Keratinocyte (primary cell): Measurements from ENCODE around the gene MAP1LC3B. TPM values are rescaled to one million over a fixed set of nuclear protein-coding genes. Genes with fewer than 3 reads are reported as not detected.

Experiments used
- DNase-seq: peaks from one replicate; pipeline ENCODE4 v3.0.0-alpha.2; 2011; ENCODE audit warnings: low read depth, missing footprints, low spot score
- FAIRE-seq: peaks from 2 replicates; lab custom pipeline; 2011; peaks lifted over from hg19 to GRCh38; lab: Jason Lieb, UNC
- H2AFZ ChIP-seq: 2 replicates; pipeline ENCODE4 v1.6.0; 2012; ENCODE audit warnings: low read length, control low read depth, inconsistent platforms; ENCODE audit not compliant: control insufficient read depth
- H3K27ac ChIP-seq: 2 replicates; pipeline ENCODE4 v1.5.1; 2011; ENCODE audit warnings: low read length; ENCODE audit not compliant: control insufficient read depth, insufficient read depth
- H3K27me3 ChIP-seq: 3 replicates; pipeline ENCODE4 v1.6.0; 2011; ENCODE audit warnings: low read length; ENCODE audit not compliant: control insufficient read depth, insufficient read depth; ENCODE audit errors: extremely low read depth
- H3K36me3 ChIP-seq, 2 experiments: 2 replicates in 1 of 2; 3 replicates in 1 of 2; pipeline ENCODE4 v1.5.1; 2011; ENCODE audit warnings: low read length in 2 of 2, mild to moderate bottlenecking in 1 of 2; ENCODE audit not compliant: control insufficient read depth in 2 of 2, insufficient read depth in 2 of 2; ENCODE audit errors: extremely low read depth in 1 of 2
- H3K4me1 ChIP-seq: 3 replicates; pipeline ENCODE4 v1.5.1; 2011; ENCODE audit warnings: low read length; ENCODE audit not compliant: control insufficient read depth, insufficient read depth; ENCODE audit errors: extremely low read depth
- H3K4me2 ChIP-seq: 3 replicates; pipeline ENCODE4 v1.6.0; 2011; ENCODE audit warnings: low read depth, low read length; ENCODE audit not compliant: control insufficient read depth, insufficient read depth; ENCODE audit errors: extremely low read depth
- H3K4me3 ChIP-seq, 3 experiments: fragments of 200-600 bp in 1 of 3; sonication (generic) in 1 of 3; 2 replicates in 2 of 3; 3 replicates in 1 of 3; pipeline ENCODE4 v1.5.1; 2011 to 2016; ENCODE audit warnings: low read length in 3 of 3, mild to moderate bottlenecking in 3 of 3, control low read depth in 2 of 3, inconsistent platforms in 1 of 3, low read depth in 1 of 3, mixed read lengths in 1 of 3, mixed run types in 1 of 3, moderate library complexity in 1 of 3; ENCODE audit not compliant: control insufficient read depth in 2 of 3, insufficient read depth in 2 of 3; ENCODE audit errors: extremely low read depth in 1 of 3
- H3K79me2 ChIP-seq: 2 replicates; pipeline ENCODE4 v1.6.0; 2012; ENCODE audit warnings: low read length; ENCODE audit not compliant: control insufficient read depth, insufficient read depth
- H3K9ac ChIP-seq: 3 replicates; pipeline ENCODE4 v1.6.0; 2011; ENCODE audit warnings: low read length; ENCODE audit not compliant: control insufficient read depth, insufficient read depth; ENCODE audit errors: extremely low read depth
- H3K9me1 ChIP-seq: 3 replicates; pipeline ENCODE4 v1.6.0; 2011; ENCODE audit warnings: low read length; ENCODE audit not compliant: control insufficient read depth, insufficient read depth; ENCODE audit errors: extremely low read depth
- H3K9me3 ChIP-seq: 2 replicates; pipeline ENCODE4 v1.5.1; 2012; ENCODE audit warnings: low read depth, low read length; ENCODE audit not compliant: control insufficient read depth
- H4K20me1 ChIP-seq: 3 replicates; pipeline ENCODE4 v1.6.0; 2011; ENCODE audit warnings: low read length; ENCODE audit not compliant: control insufficient read depth, insufficient read depth; ENCODE audit errors: extremely low read depth
- CTCF ChIP-seq, 3 experiments: IDR thresholded peaks in 1 of 3; conservative IDR thresholded peaks in 1 of 3; optimal IDR thresholded peaks in 1 of 3; 2 replicates in 2 of 3; 3 replicates in 1 of 3; pipeline versions ENCODE3 to v1.5.1; 2011; ENCODE audit warnings: low read length in 3 of 3, mild to moderate bottlenecking in 3 of 3, moderate library complexity in 2 of 3, control low read depth in 1 of 3, inconsistent platforms in 1 of 3; ENCODE audit not compliant: insufficient read depth in 2 of 3; ENCODE audit errors: extremely low read depth in 1 of 3
- EZH2 ChIP-seq: IDR thresholded peaks from one replicate; pipeline ENCODE4 v1.6.1; 2012; ENCODE audit warnings: inconsistent platforms, mild to moderate bottlenecking, low read length, moderate library complexity
- dilution Hi-C: fragments of 300-500 bp; cut with MboI; formaldehyde crosslinking; loops from one replicate; pipeline ENCODE4 v1.7.0; 2020; ENCODE audit warnings: low sequenced_read_pairs; ENCODE audit not compliant: extremely low pct_ligation_motif_present
- polyA plus RNA-seq, 5 experiments: library from polyadenylated mRNA; depleted of rRNA in 3 of 5; stranded (reverse) in 3 of 5; stranded (forward) in 1 of 5; unstranded in 1 of 5; fragments of >200 nt; gene quantifications; 1 replicate in 1 of 5; 2 replicates in 3 of 5; 3 replicates in 1 of 5; pipeline versions ENCODE4 v1.2.1 to v1.2.3, GENCODE V29; 2011 to 2012; ENCODE audit warnings: missing spikeins in 2 of 5, low read depth in 1 of 5, low replicate concordance in 1 of 5

MAP1LC3B gene
- polyA plus RNA-seq, 1 donor (not counting 4 experiments of a cell fraction or from before 2014, with no cell fraction given): 50.3 TPM

GRCh38 chr16:87418644-87419043, 26.5 kb downstream of the MAP1LC3B start:
- peaks cover 11 to 18% of the 10 kb centered on the region in 2 experiments for H3K36me3 ChIP-seq
- no peaks in the 10 kb centered on the region for H3K9me1 ChIP-seq
- TF ChIP-seq EZH2 (no peak), CTCF (optimal IDR thresholded peaks at IDR 0.05 in 1 of 3, IDR thresholded peaks at IDR 0.05 in 1 of 3, conservative IDR thresholded peaks at IDR 0.05 in 1 of 3; ENCODE audit: extremely low read depth in 1 of 3, insufficient read depth in 2 of 3, low read length in 3 of 3) (no peak)
- no peak overlapping the region for H3K4me2 ChIP-seq
- no peak overlapping the region for H3K4me3 ChIP-seq
- no peak overlapping the region for H3K27ac ChIP-seq
- H4K20me1 ChIP-seq: no peaks in the 10 kb centered on the region
- no peaks in the 10 kb centered on the region for H3K79me2 ChIP-seq
- no peak for DNase-seq
- no peak for FAIRE-seq
- H3K4me1 ChIP-seq: no peaks in the 10 kb centered on the region
- no peak overlapping the region for H3K9ac ChIP-seq
- dilution Hi-C loops: no loop called here
- no peaks in the 10 kb centered on the region for H3K9me3 ChIP-seq
- H3K27me3 ChIP-seq: no peaks in the 10 kb centered on the region
- no peak overlapping the region for H2AFZ ChIP-seq

GRCh38 chr16:87420026-87421002, 28.2 kb downstream of the MAP1LC3B start:
- no peak overlapping the region for H3K4me3 ChIP-seq
- no peak overlapping the region for H3K4me2 ChIP-seq
- FAIRE-seq (no peak), DNase-seq (no peak)
- no peaks in the 10 kb centered on the region for H3K4me1 ChIP-seq
- no peak overlapping the region for H3K9ac ChIP-seq
- dilution Hi-C loops: no loop called here
- H3K36me3 ChIP-seq: peaks cover 16 to 26% of the 10 kb centered on the region in 2 experiments
- TF ChIP-seq EZH2 (no peak), CTCF (optimal IDR thresholded peaks at IDR 0.05 in 1 of 3, IDR thresholded peaks at IDR 0.05 in 1 of 3, conservative IDR thresholded peaks at IDR 0.05 in 1 of 3; ENCODE audit: extremely low read depth in 1 of 3, insufficient read depth in 2 of 3, low read length in 3 of 3) (peak; percentile 38 to 65 (median 59))
- no peaks in the 10 kb centered on the region for H3K27me3 ChIP-seq
- no peaks in the 10 kb centered on the region for H3K79me2 ChIP-seq
- H3K9me3 ChIP-seq: no peaks in the 10 kb centered on the region
- H4K20me1 ChIP-seq: no peaks in the 10 kb centered on the region
- no peaks in the 10 kb centered on the region for H3K9me1 ChIP-seq
- H2AFZ ChIP-seq: no peak overlapping the region
- no peak overlapping the region for H3K27ac ChIP-seq
